IPS DF 4.7 (cell line): ENCODE results near the gene RUNDC1.
A peak's percentile ranks its signal among the peaks of the same experiment; 100 is the strongest.
"Not testable (repeated sequence)": the region's sequence is repeated elsewhere in the genome, so short reads cannot be mapped to it uniquely, and the experiment has no call there.

Experiments
- DNase-seq: peaks from one replicate; pipeline ENCODE4 v3.0.0-alpha.2; 2013; ENCODE audit warnings: low spot score; ENCODE audit errors: extremely low read depth

The RUNDC1 gene

DNA sequence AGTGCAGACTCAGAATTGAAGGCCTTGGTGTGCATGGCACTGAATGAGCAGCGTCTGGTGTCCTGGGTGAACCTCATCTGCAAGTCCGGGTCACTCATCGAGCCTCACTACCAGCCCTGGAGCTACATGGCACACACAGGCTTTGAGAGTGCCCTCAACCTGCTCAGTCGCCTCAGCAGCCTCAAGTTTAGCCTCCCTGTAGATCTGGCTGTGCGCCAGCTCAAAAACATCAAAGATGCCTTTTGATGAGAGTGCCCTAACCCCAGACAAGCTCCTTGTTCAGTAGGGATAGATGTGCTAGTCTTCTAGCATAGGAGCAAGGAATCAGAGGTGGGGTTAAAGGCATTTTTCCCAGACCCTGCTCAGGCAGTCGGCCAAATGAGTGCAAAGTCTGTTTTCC, 11.1 kb downstream of the RUNDC1 start:
- DNase-seq = no peak

DNA sequence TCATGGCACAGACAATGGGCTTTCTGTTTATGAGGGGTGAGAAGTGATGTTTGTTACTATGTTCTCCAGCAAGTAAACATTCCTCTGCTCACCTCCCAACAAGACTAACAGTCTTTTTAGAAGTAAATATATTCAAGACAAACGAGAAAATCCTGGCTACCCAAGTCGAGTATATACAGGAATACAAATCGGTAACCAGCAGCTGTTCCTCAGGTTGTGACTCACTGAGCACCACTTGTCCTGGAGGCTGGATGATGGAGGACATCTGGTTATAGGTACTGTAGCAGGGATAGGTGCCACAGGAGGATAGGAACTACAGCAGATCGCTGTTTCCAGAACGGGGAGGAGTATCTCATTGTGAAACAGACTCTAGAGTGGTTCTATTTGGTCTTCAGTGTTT, 12.5 kb downstream of the RUNDC1 start:
- DNase-seq = no peak

DNA sequence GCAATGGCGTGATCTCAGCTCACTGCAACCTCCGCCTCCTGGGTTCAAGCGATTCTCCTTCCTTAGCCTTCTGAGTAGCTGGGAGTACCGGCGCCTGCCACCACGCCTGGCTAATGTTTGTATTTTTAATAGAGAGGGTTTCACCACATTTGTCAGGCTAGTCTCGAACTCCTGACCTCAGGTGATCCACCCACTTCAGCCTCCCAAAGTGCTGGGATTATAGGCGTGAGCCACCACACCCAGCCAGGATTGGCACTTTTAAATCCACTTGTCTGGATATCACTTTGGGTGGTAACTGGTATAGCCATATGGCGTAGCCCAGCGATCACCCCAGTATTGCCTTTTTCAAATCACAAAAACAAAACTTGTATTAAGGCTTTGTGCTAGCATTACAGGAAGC, 13.5 kb downstream of the RUNDC1 start:
- not testable (repeated sequence) for DNase-seq

DNA sequence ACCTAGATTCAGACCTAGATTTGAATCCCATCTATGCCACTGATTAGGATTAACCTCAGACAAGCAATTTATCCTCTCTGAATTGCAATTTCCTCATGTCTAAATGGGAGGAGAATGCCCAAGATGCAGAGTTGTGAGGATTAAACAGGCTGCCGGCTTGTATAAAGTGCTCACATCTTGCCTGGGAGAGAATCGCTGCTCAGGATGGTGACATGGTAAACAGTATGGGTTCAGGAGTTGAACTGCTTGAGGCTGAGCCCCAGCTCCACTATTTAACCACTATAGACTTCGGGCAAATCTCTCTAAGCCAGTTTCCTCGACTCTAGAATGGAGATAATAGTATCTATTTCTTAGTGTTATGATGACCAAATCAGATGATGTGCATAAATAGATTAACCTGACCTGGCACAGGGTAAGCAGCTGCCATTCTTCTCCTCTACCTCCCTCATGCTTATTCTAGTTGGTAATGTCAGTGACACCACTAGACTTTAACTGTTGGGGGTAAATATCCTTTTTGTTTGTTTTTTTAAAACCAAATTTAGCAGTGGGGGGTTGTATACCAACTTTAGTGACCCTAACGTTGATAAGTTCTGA, 17.1 kb downstream of the RUNDC1 start:
- DNase-seq = no peak

DNA sequence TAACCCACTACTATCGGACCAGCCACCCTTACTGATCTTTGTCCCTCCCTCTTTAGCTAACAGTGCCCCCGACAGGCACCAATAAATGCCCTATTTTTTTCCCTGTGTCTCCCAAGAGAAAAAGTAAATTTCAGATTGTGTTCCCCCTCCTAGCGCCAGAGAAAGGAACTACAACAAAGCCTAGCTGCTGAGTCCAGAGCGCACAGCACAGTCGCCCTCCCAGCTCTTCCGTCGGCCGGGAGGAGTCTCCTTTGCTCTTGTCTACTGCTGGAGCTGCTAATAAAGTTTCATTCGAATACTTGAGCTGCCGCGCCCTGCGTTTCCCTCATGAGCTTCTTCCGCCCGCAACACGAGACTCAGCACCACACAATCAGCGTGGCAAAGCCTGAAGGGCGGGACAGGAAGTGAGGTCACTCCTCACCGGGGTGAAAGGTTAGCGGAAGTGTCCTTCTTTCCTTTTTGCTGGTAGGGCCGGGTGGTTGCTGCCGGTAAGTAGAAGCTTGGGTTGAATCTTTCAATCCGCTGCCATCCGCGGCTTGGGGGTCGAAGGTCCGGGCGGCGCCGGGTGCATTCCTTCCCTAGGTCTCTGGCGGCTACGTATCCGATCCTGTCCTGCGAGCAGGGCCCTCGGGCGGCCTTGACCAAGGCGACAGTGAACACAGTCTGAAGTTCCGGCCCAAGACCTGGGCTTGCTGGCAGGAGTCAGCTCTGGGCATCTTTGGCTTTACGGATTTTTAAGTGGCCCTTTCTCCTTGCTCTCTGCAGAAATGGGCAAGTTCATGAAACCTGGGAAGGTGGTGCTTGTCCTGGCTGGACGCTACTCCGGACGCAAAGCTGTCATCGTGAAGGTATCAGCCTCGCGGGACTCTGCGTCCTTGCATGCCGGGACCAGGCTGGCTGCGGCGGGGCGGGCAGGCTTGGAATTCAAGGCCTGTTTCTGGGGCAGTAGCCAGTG, 17.9 kb downstream of the RUNDC1 start, which contains the start of gene RPL27:
TSS of gene RPL27 (plus strand) at position 436 of the 955 bp plus-strand sequence. CDS start at position 768, 332 bp downstream.
- peak; percentile 99 for DNase-seq

DNA sequence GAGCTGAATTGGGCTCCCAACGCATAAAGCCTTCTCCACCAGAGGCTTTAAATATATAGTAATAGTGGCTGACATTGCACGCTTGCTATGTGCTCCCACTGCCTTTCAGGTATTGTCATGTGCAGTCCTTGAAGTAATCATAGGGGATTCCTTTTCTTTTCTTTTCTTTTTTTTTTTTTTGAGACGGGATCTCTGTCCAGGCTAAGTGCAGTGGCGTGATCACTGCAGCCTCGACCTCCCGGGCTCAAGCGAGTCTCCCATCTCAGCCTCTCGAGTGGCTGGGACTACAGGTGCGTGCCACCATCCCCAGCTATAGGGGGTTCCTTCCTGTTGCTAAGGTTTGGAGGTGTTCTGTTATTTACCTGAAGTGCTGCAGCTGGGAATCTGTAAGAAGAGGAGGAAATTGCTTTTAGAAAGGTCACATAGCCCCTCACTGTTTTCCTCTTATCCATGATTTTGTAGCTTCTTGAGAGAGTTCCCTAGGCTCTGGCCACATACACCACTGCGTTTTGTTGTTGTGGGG, 18.7 kb downstream of the RUNDC1 start:
- no peak for DNase-seq

DNA sequence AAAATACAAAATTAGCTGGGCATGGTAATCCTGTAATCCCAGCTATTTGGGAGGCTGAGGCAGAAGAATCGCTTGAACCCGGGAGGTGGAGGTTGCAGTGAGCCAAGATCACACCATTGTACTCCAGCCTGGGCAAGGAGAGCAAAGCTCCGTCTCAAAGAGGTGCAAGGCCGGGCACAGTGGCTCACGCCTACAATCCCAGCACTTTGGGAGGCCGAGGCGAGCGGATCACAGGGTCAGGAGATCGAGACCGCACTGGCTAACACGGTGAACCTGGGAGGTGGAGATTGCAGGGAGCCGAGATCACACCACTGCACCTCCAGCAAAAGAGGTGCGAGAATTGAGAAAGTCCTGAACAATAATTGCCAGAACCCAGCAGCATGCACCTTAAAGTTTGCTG, 20.5 kb downstream of the RUNDC1 start:
- not testable (repeated sequence) for DNase-seq

DNA sequence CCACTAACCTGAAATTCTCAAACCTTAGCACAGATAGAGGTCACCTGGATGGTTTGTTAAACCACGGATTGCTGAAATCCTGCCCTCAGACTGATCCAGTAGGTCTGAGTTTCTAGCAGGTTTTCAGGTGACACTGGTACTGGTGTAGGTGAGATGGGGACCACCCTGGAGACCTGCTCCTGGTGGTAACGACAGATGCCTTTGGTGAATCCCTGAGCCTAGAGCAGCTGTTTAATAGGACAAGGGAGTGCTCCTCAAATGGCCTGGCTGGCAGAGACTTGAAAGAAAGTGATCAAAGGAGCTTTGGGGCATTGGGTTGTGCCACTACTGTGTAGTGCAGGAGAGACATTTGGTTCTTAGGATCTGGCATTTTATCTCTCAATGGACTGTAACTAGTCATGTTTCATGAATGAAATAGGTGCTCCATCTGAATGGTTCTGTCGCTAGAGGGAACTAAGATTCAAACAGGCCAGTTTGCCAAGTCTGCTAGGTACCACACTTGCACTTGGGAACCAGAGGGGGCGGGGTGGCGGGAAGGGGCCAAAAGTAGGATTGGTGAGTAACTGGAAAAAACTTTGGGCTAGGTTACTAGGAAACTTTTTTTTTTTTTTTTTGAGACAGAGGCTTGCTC, 23.3 kb downstream of the RUNDC1 start:
- no peak for DNase-seq

DNA sequence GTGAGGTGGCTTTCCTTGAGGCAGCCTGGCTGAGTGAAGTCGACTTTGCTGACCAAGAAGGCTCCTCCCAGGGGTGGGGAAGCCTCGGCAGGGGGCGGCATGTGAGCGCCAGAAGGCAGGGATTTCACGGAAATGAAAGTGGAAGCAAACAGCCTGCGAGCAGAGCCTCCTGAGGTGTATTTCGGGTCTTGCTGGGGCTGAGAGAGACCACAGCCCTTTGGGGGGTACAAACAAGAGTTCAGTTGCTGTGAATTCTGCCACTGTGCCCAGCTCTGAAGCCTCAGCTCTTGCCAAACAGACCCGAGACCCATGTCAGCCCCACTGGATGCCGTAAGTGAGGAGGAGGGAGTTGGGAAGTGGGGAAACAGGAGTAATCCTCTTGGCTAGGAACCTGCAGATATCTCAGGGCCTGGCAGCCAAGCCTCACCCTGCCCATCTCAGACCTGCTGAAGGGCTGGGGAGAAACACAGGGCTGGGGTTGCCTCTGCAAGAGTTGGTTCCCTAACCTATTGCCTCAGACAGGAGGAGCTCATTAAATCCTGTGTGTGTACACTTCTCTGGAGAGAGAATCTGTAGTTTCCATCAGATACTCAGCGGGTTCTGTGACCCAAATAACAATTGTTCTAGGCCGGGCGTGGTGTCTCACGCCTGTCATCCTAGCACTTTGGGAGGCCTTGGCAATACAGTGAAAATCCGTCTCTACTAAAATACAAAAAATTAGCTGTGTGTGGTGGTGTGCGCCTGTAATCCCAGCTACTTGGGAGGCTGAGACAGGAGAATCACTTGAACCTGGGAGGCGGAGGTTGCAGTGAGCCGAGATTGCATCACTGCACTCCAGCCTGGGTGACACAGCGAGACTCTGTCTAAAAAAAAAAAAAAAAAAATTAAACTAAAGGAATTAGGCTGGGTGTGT, 26.5 kb downstream of the RUNDC1 start, which contains the start of gene IFI35:
TSS of gene IFI35 (plus strand) at position 146 of the 913 bp plus-strand sequence. CDS start at position 310, 164 bp downstream.
- no peak for DNase-seq

DNA sequence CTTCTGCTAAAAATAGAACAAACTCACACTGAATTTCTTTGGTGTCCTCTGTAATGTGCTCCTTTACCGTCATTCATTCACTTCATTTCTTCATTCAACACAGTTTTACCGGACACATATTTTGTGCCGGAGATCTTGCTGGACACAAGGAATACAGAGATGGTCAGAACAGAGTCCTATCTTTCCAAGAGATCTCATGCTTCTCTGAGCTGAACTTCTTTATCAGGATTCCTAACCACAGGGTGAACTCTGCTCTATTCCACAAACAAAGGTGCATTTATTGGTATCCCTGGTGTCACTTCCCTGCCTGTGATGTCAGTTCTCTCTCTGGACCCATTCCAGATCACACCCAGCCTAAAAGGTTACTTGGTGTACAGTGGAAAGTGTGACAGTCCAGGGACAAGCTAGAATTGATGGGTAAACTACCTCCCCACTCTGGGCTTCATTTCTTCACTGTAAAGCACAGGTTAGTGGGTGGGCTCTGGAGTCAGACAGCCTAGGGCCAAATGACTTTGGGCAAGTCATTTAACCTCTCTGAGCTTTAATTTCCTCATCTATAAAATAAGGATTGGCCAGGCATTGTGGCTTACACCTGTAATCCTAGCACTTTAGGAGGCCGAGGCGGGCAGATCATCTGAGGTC, 30.4 kb downstream of the RUNDC1 start:
- DNase-seq = no peak

DNA sequence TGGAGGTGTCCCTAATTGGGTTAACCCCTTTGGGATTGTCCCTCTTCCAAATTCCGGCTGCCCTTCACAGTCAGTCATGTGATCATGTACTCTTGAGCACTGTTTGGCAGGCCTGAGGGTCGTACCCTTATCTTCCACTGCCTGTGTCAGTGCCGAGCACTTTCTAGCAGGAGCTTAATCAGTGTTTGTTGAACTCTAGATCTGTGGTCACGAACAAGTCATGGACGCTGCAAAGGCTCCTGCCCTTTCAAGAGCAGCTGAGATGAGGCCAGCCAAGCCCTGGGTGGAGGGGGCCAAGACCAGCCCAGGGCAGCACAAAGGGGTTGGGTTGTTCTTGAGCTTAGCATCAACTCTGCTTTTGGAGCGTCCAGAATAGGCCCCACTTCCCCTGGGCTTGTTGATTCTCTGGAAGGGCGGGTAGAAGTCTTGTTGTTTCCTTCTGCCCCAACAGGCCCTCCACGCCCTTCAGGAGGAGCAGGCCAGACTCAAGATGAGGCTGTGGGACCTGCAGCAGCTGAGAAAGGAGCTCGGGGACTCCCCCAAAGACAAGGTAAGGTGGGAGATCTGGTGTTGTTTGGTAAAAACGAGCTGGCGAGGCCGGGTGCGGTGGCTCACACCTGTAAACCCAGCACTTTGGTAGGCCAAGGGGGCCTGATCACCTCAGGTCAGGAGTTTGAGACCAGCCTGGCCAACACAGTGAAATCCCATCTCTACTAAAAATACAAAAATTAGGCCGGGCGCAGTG, 31.5 kb downstream of the RUNDC1 start:
- DNase-seq = no peak

DNA sequence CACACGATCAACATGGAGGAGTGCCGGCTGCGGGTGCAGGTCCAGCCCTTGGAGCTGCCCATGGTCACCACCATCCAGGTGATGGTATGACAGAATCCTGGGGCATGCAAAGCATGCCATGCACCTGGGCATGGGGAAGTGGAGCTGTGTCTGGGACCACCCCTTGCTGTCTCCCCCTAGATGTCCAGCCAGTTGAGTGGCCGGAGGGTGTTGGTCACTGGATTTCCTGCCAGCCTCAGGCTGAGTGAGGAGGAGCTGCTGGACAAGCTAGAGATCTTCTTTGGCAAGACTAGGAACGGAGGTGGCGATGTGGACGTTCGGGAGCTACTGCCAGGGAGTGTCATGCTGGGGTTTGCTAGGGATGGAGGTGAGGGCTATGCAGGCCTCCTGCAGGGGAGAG, 32.9 kb downstream of the RUNDC1 start:
- DNase-seq = no peak

DNA sequence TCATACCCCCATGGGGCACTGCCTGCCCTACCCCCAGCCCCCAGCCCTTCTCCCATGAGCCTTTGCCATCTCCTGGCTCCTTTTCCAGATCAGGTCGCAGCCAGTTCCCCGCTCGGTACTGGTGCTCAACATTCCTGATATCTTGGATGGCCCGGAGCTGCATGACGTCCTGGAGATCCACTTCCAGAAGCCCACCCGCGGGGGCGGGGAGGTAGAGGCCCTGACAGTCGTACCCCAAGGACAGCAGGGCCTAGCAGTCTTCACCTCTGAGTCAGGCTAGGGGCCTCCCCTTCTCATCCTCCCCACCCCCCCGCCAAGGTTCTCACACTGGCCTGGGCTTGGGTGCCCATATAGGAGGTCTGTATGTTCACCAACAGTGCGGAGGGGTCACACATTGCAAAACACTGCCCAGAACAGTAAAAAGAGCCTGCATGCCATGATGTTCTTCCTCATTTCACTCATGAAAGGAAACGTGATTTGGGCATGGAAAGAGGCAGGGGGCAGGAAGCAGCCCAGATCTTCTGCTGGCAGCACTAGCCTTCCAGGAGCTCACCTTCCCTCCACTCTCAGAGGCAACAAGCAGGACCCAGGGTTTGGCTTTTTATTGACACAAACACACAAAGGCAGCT, 33.8 kb downstream of the RUNDC1 start:
- no peak for DNase-seq

DNA sequence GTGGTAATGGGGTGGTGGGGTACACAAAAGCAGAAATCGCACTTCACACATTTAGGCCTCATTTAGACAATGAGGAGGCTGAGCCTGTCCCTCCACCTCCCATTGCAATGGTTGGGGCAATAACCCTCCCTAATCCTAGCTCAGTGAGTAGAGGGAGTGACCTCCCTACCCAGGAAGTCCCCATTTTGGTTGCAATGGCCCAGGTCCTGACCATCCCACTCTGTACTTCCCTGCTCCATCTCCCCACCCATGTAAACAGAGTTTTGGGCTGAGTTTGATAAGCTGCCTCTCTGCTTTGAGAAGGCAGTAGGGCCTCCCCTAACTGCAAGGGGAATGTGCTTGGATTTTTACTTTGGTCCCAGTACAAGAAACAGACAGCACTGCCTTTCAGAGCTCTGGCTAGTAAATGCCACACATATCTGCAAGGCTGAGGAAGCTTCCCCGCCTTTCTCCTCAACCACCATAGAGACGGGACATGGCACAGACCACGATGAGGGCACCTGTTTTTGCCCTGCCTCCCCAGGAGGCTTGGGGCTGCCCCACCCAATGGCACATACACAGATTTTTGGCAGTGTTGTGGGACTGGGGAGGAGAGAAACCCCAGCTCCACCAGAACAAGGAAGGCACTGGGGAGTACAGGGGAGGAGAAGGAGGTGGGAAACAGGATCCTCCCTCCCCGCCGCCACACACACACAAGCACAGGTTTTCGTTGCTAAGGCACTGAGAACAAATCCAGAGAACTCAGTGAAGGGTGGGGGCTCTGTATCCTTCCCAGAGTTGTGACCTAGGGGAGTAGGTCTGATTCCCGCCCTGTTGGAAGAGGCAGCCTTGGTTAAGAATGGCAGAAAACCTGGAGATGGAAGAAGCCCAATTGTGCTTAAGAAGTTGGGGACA, 34.5 kb downstream of the RUNDC1 start:
- DNase-seq = no peak

DNA sequence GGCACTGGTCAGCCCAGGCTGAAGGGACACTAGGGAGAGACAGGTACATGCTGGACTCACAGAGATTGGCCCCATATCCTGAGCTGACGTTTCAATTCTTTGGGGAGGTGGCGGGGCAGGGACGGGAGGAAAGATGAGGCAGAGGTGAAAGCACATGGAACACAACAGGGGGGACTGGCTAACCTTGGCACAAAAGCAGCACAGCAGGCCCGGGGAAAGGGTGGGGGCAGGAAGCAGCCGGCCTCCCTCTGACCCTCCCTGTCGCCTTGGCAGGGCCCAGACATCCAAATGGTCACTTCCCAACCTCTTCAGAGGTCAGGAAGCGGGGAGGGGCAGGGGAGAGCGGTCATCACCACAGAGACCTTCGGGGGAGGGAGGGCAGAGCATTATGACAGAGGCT, 35.2 kb downstream of the RUNDC1 start:
- no peak for DNase-seq

DNA sequence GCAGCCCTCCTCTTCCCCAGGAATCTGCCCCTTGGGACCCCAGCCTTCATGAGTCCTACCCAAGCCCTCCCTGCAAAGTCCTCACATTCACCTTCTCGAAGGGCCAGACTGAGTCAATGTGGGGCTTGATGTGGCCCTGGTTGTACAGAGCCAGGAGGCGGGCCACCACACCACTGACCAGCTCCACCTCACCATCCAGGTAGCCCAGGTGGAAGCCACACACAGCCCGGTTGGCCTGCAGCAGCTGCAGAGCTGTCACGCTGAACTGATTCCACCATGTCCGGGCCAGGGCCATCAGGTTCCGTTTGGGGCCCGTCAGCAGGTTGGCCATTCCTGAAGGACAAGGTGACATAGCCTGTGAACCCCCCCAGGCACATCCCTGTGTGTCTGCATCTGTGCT, 35.9 kb downstream of the RUNDC1 start:
- no peak for DNase-seq

DNA sequence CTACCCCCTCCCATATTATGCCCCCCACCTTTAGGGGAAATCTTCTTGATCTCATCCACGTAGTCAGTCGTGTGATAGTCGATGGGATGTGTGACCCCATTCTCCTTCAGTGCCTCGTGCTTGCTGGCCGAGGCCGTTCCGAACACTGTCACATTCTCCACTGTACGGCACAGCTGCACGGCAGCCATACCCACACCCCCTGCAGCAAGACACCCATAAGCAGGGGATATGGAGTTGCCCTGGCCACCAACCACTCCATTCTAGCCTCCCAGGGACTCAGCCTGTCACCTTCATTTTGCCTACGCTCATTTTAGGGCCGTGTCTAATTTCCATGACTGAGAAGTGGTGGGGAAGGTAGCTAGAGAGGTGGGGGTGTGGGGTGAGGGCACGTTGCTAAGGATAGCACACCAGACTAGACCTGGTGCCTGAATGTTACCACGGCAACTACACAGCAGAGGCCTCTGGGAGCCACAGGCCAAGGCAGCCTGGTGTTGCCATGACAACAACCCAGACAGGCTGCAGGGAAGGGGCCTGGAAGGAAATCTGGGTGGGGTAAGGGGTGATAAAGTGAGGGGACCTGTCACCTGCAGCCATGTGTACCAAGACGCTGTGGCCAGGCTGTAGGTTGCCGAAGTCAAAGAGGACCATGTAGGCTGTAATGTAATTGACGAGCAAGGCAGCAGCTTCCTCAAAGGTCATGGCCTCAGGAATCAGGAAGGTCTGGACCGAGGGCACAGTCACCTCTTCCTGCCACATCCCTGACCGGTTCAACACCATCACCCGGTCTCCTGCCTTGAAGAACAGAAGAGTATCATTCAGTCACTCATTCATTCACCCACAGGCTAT, 37.9 kb downstream of the RUNDC1 start:
- no peak for DNase-seq
